GM12801 (cell line): ENCODE data around the gene MAN1A1.

Experiments
- CTCF ChIP-seq: IDR thresholded peaks from one replicate; pipeline ENCODE4 v1.5.1; 2011; ENCODE audit warnings: control low read depth; ENCODE audit not compliant: insufficient read length; ENCODE audit errors: extremely low read depth

The MAN1A1 gene

GRCh38 chr6:119274197-119274595, 75.4 kb downstream of the MAN1A1 start:
- no peak for TF ChIP-seq CTCF

- TF ChIP-seq CTCF: no peak
Observed at GRCh38 chr6:119273272-119274196, 76.0 kb downstream of the MAN1A1 start.

GRCh38 chr6:119270545-119270944, 79.0 kb downstream of the MAN1A1 start:
- TF ChIP-seq CTCF: no peak

GRCh38 chr6:119269266-119270103, 80.1 kb downstream of the MAN1A1 start:
- TF ChIP-seq CTCF: no peak

- TF ChIP-seq CTCF: no peak
Observed at GRCh38 chr6:119267126-119267905, 82.2 kb downstream of the MAN1A1 start.

GRCh38 chr6:119264854-119265397, 84.6 kb downstream of the MAN1A1 start:
- no peak for TF ChIP-seq CTCF
